Esophagus squamous epithelium (tissue), 4 donors: ENCODE measurements around the gene KCNK6.
"Not testable (repeated sequence)": the region's sequence is repeated elsewhere in the genome, so short reads cannot be mapped to it uniquely, and the experiment has no call there.

Source experiments
- POLR2A ChIP-seq, 4 donors: fragments of 450-650 bp; IDR thresholded peaks; one replicate each; pipeline ENCODE4 v1.6.1; 2017; ENCODE audit warnings: antibody characterized with exemption in 4 of 4, mild to moderate bottlenecking in 4 of 4, moderate library complexity in 3 of 4
- TF ChIP-seq, protein P1 (sequence below), 6 experiments: fragments of 450-650 bp in 4 of 6; fragments of 200-600 bp in 2 of 6; sonication (generic) in 2 of 6; IDR thresholded peaks; one replicate each; pipeline ENCODE4 v1.5.1; 2016 to 2019; ENCODE audit warnings: antibody characterized with exemption in 6 of 6, mild to moderate bottlenecking in 4 of 6, moderate library complexity in 4 of 6

DNA sequence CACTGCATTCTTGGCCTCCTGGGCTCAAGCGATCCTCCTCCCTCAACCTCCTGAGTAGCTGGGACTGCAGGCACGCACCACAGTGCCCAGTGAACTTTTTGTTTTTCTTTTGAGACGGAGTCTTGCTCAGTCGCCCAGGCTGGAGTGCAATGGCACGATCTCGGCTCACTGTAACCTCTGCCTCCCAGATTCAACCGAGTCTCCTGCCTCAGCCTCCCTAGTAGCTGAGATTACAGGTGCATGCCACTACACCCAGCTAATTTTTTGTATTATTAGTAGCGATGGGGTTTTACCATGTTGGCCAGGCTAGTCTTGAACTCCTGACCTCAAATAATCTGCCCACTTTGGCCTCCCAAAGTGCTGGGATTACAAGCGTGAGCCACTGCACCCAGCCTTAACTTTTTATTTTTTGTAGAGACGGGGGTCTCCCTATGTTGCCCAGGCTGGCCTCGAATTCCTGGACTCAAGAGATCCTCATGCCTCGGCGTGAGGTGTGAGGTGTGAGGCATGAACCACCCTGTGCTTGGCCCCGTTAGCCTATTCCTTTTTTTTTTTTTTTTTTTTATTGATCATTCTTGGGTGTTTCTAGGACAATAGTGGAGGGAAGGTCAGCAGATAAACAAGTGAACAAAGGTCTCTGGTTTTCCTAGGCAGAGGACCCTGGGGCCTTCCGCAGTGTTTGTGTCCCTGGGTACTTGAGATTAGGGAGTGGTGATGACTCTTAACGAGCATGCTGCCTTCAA lies 43.5 kb downstream of the KCNK6 start:
- not testable (repeated sequence) for TF ChIP-seq POLR2A (IDR thresholded peaks at IDR 0.05)
- TF ChIP-seq, protein P1, sequence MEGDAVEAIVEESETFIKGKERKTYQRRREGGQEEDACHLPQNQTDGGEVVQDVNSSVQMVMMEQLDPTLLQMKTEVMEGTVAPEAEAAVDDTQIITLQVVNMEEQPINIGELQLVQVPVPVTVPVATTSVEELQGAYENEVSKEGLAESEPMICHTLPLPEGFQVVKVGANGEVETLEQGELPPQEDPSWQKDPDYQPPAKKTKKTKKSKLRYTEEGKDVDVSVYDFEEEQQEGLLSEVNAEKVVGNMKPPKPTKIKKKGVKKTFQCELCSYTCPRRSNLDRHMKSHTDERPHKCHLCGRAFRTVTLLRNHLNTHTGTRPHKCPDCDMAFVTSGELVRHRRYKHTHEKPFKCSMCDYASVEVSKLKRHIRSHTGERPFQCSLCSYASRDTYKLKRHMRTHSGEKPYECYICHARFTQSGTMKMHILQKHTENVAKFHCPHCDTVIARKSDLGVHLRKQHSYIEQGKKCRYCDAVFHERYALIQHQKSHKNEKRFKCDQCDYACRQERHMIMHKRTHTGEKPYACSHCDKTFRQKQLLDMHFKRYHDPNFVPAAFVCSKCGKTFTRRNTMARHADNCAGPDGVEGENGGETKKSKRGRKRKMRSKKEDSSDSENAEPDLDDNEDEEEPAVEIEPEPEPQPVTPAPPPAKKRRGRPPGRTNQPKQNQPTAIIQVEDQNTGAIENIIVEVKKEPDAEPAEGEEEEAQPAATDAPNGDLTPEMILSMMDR (IDR thresholded peaks at IDR 0.05) = not testable (repeated sequence)
